Kidney epithelial cell (primary cell): ENCODE results near the gene MRPL43. TPM values are rescaled to one million over a fixed set of nuclear protein-coding genes. Genes with fewer than 3 reads are reported as not detected.

Experiments used
- DNase-seq: peaks from one replicate; pipeline ENCODE4 v3.0.0-alpha.2; 2010; ENCODE audit warnings: low read depth
- H3K27me3 ChIP-seq: 2 replicates; pipeline ENCODE4 v1.6.0; 2011; ENCODE audit warnings: low read length; ENCODE audit not compliant: control insufficient read depth, insufficient read depth
- H3K36me3 ChIP-seq: 2 replicates; pipeline ENCODE4 v1.5.1; 2011; ENCODE audit warnings: low read length; ENCODE audit not compliant: control insufficient read depth, insufficient read depth
- H3K4me3 ChIP-seq: 2 replicates; pipeline ENCODE4 v1.5.1; 2011; ENCODE audit warnings: low read depth, mild to moderate bottlenecking, control low read depth, low read length
- total RNA-seq: library from RNA; depleted of rRNA; stranded (reverse); fragments of >200 nt; gene quantifications from 2 replicates; pipeline ENCODE4 v1.2.3, GENCODE V29; 2015
- TF ChIP-seq, protein P1 (sequence below): IDR thresholded peaks from 2 replicates; pipeline ENCODE4 v1.5.1; 2011; ENCODE audit warnings: mild to moderate bottlenecking, moderate library complexity, low read length, control low read depth, inconsistent platforms; ENCODE audit not compliant: insufficient read depth, poor library complexity, severe bottlenecking

MRPL43 gene
- total RNA-seq, 1 donor from 2014 or later: 92.3 TPM

DNA sequence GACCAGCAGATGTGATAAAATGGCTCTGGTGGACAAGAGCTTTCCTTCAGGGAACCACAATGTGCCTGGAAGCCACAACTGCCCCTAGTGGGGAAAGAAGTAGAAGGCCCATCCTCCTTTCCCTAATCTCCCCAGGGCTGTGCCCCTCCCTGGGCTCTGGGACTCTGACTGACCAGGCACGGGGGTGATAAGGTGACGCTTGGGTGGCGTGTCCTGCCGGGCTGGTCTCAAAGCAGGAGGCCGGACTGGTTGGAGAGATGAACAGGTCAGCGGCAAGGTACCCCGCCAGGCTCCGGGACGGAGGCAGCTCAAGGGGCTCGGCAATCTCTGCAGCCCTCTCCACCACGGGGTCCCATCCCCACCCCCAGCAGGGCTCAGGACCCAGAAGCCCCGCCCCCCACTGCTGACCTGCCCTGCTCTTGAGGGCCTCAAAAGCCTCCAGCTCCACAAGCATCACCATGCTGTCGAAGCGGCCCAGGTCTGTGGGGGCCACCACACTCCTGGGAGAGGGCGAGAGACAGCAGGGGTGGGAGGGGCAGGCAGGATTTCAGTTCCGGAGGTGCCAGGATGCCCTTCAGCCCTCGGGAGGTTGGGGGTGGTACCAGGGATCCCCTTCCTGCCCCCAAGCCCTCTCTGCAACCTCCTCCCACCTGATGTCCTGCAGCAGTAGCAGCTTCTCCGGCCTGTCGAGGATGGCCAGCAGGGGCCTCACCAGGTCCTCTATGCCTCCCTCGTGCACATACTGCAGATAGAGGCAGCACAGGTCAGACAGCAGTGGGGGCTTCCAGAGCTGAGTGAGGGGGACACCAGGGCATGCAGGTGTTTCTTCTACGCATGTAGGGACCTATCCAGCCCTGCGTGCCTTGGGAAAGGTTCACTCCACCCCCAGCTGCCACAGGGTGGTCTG, 24.5 kb upstream of the MRPL43 start:
- H3K27me3 ChIP-seq: peaks cover 1% of the 10 kb centered on the region
- TF ChIP-seq, protein P1, sequence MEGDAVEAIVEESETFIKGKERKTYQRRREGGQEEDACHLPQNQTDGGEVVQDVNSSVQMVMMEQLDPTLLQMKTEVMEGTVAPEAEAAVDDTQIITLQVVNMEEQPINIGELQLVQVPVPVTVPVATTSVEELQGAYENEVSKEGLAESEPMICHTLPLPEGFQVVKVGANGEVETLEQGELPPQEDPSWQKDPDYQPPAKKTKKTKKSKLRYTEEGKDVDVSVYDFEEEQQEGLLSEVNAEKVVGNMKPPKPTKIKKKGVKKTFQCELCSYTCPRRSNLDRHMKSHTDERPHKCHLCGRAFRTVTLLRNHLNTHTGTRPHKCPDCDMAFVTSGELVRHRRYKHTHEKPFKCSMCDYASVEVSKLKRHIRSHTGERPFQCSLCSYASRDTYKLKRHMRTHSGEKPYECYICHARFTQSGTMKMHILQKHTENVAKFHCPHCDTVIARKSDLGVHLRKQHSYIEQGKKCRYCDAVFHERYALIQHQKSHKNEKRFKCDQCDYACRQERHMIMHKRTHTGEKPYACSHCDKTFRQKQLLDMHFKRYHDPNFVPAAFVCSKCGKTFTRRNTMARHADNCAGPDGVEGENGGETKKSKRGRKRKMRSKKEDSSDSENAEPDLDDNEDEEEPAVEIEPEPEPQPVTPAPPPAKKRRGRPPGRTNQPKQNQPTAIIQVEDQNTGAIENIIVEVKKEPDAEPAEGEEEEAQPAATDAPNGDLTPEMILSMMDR: peak; percentile 54
- DNase-seq: no peak
- H3K36me3 ChIP-seq: no peaks in the 10 kb centered on the region
- H3K4me3 ChIP-seq: no peak overlapping the region

DNA sequence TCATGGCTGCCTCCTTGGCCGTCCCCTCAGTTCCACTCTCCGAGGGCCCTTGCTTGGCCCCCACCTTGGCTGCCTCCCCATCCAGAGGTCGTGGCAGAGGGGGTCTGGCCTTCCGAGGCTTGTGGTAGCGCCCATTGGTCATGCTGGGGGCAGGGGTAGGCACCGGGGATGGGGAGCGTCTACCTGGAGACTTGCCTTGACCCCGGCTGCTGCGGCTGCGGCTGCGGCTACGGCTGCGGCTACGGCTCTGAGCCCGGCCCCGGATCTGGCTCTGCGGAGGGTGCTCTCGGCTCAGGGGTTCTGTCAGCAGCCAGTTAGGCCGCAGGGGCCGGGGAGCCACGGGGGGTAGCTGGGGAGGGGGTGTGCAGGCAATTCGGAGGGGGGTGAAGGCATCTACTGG, 23.0 kb upstream of the MRPL43 start:
- TF ChIP-seq, protein P1: no peak
- peaks cover 3% of the 10 kb centered on the region for H3K36me3 ChIP-seq
- no peaks in the 10 kb centered on the region for H3K27me3 ChIP-seq
- DNase-seq: no peak
- H3K4me3 ChIP-seq: no peak overlapping the region

DNA sequence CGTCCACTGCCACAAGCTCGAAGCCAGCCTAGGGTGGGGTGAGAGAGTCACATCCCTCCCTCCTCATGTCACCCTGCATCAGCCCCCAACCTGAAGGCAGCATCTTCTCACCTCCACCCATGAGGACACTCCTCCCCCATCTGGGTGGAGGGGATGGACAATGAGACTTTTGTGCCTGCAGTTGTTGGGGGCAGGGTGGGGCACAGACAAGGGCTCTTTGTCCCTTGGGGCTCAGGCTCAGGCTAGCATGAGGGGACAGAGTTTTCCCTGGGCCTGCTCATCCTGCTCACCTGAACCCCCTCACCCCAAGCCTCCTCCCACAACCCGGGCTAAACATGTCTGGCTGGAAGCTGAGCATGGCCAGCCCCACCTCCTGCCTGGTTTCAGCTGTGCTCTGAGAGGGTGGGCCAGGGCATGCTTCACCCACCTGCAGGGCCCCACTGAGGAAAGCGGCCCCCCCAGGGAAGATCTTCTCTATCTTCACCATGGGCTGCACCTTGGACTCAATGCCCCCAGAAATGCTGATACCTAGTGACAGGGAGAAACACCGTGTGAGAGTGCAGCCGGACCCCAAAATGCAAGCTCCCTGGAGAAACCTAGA, 21.6 kb upstream of the MRPL43 start:
- TF ChIP-seq, protein P1: no peak

DNA sequence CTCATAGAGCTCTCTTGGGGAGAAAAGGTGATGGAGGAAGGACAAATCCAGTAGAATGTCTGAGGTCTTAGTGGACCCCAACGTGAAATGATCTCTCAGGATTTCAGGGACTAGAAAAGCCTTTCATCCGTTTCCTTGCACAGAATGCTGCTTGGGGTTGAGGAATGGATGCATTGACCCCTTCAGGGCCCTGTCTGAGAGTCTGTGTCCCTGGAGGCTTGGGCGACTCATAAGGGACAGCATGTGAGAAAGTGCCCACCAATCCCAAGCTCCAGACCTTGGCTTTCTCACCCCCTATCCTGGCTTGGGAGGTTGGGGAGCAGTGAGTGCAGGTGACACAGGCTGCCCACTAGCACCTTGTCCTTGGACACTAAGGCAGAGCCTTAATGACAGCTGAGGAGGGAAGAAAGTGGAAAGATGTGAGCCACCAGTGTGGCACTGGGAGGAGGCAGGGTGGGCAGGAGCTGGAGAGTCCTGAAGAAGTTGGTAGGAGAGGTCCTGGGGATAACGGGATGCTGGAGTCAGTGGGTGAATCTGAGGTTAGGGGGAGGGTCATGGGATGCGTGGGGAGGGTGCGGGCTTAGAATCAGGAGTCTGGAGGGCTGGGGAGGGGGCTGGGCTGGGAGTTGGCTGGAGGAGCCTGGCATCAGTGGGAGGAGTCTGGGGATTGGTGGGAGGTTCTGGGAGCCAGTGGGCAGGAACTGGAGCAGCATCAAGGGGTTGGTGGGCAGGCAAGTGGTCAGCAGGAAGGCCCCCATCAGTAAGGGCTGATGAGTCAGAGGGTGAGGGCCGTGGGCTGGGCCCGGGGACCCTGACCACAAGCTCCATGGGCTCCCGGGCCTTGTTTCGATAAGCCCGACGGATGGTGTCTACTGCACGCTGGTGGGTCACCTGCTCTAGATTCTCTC, 20.9 kb upstream of the MRPL43 start:
- DNase-seq: no peak
- H3K4me3 ChIP-seq: no peak overlapping the region
- no peaks in the 10 kb centered on the region for H3K27me3 ChIP-seq
- TF ChIP-seq, protein P1: no peak
- H3K36me3 ChIP-seq: peaks cover 5% of the 10 kb centered on the region

More for the DNA sequence above, 21.6 kb upstream of the MRPL43 start:
- Histone ChIP-seq H3K4me3 (no peak overlapping the region), H3K36me3 (peaks cover 3% of the 10 kb centered on the region), H3K27me3 (no peaks in the 10 kb centered on the region)
- DNase-seq: no peak

DNA sequence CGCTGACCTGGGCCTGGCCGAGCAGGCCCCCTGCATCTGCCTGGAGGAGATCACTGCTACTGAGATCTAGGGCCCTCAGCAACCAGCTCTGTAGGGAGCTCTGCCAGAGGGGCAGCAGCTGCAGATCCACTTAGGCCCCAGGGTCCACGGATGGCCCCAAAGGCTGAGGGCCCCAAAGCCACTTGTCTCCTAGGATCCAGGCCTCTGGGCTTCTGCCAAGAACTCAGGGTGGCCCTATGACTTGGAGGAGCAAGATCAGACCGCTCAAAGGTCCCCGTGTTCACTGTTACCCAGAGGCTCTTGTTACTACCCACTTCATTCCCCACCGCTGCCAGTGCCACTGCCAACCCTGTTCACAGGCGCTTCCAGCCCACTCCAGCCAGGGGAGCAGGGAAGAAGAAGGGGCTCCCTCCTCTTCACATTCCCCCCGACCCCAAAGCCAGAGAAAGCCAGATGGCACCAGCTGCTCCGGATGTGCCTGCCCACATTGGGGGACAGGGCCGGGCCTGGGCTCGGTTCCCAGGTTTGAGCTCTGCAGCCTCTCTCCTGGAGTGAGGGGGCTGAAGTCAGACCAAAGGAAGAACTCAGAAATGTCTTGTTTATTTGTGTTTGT, 19.9 kb upstream of the MRPL43 start:
- Histone ChIP-seq H3K27me3 (no peaks in the 10 kb centered on the region), H3K4me3 (no peak overlapping the region), H3K36me3 (peaks cover 5% of the 10 kb centered on the region)
- TF ChIP-seq, protein P1: no peak
- no peak for DNase-seq
